Measurements from ENCODE around the gene LIN28A.

Gene LIN28A

DNA sequence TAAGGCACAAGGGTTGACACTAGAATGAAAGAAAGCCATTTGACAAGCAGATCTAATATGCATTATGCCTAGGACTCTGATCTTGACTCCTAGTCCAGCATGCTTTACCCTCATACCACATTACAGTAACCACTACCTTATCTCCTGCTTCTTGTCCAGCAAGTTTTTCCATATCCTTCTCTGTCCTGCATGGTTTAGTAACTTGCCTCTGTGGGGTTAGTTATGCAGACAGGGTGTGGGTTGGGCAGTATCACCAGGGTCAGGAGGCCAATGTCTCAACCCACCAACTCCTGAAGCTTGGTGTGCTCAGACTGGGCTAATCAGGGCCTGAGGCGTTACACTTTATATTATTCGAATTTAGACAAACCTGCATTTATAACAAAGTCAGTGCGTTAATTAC is 40.3 kb downstream of the LIN28A start:
- ATAC-seq, result no peak

GRCh38 chr1:26452459-26453183 is 42.0 kb downstream of the LIN28A start:
- no peak for TF ChIP-seq ZFP3 (CRISPR knock-in tag; IDR thresholded peaks at IDR 0.05)
- TF ChIP-seq ZNF70 (CRISPR knock-in tag; IDR thresholded peaks at IDR 0.05), result no peak
- TF ChIP-seq GLIS3 (CRISPR knock-in tag; IDR thresholded peaks at IDR 0.05), result no peak
- TF ChIP-seq, protein P1, sequence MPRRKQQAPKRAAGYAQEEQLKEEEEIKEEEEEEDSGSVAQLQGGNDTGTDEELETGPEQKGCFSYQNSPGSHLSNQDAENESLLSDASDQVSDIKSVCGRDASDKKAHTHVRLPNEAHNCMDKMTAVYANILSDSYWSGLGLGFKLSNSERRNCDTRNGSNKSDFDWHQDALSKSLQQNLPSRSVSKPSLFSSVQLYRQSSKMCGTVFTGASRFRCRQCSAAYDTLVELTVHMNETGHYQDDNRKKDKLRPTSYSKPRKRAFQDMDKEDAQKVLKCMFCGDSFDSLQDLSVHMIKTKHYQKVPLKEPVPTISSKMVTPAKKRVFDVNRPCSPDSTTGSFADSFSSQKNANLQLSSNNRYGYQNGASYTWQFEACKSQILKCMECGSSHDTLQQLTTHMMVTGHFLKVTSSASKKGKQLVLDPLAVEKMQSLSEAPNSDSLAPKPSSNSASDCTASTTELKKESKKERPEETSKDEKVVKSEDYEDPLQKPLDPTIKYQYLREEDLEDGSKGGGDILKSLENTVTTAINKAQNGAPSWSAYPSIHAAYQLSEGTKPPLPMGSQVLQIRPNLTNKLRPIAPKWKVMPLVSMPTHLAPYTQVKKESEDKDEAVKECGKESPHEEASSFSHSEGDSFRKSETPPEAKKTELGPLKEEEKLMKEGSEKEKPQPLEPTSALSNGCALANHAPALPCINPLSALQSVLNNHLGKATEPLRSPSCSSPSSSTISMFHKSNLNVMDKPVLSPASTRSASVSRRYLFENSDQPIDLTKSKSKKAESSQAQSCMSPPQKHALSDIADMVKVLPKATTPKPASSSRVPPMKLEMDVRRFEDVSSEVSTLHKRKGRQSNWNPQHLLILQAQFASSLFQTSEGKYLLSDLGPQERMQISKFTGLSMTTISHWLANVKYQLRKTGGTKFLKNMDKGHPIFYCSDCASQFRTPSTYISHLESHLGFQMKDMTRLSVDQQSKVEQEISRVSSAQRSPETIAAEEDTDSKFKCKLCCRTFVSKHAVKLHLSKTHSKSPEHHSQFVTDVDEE (CRISPR knock-in tag; IDR thresholded peaks at IDR 0.05), result no peak
- no peak for TF ChIP-seq ZNF565 (CRISPR knock-in tag; conservative IDR thresholded peaks at IDR 0.05; ENCODE audit: low read depth)
- TF ChIP-seq BACH2 (CRISPR knock-in tag; IDR thresholded peaks at IDR 0.05; ENCODE audit: borderline replicate concordance), result no peak
- TF ChIP-seq SNAI2 (CRISPR knock-in tag; IDR thresholded peaks at IDR 0.05), result no peak
- no peak for TF ChIP-seq PPARA (CRISPR knock-in tag; IDR thresholded peaks at IDR 0.05; ENCODE audit: borderline replicate concordance)
- TF ChIP-seq, protein P2, sequence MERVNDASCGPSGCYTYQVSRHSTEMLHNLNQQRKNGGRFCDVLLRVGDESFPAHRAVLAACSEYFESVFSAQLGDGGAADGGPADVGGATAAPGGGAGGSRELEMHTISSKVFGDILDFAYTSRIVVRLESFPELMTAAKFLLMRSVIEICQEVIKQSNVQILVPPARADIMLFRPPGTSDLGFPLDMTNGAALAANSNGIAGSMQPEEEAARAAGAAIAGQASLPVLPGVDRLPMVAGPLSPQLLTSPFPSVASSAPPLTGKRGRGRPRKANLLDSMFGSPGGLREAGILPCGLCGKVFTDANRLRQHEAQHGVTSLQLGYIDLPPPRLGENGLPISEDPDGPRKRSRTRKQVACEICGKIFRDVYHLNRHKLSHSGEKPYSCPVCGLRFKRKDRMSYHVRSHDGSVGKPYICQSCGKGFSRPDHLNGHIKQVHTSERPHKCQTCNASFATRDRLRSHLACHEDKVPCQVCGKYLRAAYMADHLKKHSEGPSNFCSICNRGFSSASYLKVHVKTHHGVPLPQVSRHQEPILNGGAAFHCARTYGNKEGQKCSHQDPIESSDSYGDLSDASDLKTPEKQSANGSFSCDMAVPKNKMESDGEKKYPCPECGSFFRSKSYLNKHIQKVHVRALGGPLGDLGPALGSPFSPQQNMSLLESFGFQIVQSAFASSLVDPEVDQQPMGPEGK (CRISPR knock-in tag; IDR thresholded peaks at IDR 0.05; ENCODE audit: borderline replicate concordance), result no peak
- TF ChIP-seq ZFP30 (CRISPR knock-in tag; IDR thresholded peaks at IDR 0.05), result no peak
- TF ChIP-seq ZNF8 (CRISPR knock-in tag; IDR thresholded peaks at IDR 0.05), result no peak
- no peak for ATAC-seq

More for the DNA sequence above, 40.3 kb downstream of the LIN28A start:
- TF ChIP-seq ZNF565 (CRISPR knock-in tag; conservative IDR thresholded peaks at IDR 0.05; ENCODE audit: low read depth) (no peak), GLIS3 (CRISPR knock-in tag; IDR thresholded peaks at IDR 0.05) (no peak), BACH2 (CRISPR knock-in tag; IDR thresholded peaks at IDR 0.05; ENCODE audit: borderline replicate concordance) (no peak), TCF4 (CRISPR knock-in tag; IDR thresholded peaks at IDR 0.05; ENCODE audit: borderline replicate concordance) (no peak), ZFP30 (CRISPR knock-in tag; IDR thresholded peaks at IDR 0.05) (no peak)
- TF ChIP-seq, protein P1 (CRISPR knock-in tag; IDR thresholded peaks at IDR 0.05), result no peak
- TF ChIP-seq, protein P3, sequence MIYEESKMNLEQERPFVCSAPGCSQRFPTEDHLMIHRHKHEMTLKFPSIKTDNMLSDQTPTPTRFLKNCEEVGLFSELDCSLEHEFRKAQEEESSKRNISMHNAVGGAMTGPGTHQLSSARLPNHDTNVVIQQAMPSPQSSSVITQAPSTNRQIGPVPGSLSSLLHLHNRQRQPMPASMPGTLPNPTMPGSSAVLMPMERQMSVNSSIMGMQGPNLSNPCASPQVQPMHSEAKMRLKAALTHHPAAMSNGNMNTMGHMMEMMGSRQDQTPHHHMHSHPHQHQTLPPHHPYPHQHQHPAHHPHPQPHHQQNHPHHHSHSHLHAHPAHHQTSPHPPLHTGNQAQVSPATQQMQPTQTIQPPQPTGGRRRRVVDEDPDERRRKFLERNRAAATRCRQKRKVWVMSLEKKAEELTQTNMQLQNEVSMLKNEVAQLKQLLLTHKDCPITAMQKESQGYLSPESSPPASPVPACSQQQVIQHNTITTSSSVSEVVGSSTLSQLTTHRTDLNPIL (CRISPR knock-in tag; IDR thresholded peaks at IDR 0.05; ENCODE audit: low read depth), result no peak

- ATAC-seq, result no peak
Observed at GRCh38 chr1:26459148-26459547, 48.5 kb downstream of the LIN28A start.

GRCh38 chr1:26459573-26460031 is 49.0 kb downstream of the LIN28A start:
- no peak for ATAC-seq
- TF ChIP-seq ESRRG (CRISPR knock-in tag; IDR thresholded peaks at IDR 0.05) (no peak), OSR1 (CRISPR knock-in tag; IDR thresholded peaks at IDR 0.05) (no peak), ZNF565 (CRISPR knock-in tag; conservative IDR thresholded peaks at IDR 0.05; ENCODE audit: low read depth) (no peak), ZC3H10 (CRISPR knock-in tag; IDR thresholded peaks at IDR 0.05) (no peak), PPARA (CRISPR knock-in tag; IDR thresholded peaks at IDR 0.05; ENCODE audit: borderline replicate concordance) (no peak), ZFP30 (CRISPR knock-in tag; IDR thresholded peaks at IDR 0.05) (no peak), GLIS3 (CRISPR knock-in tag; IDR thresholded peaks at IDR 0.05) (no peak), ISL1 (CRISPR knock-in tag; IDR thresholded peaks at IDR 0.05) (no peak)
- TF ChIP-seq, protein P3 (CRISPR knock-in tag; IDR thresholded peaks at IDR 0.05; ENCODE audit: low read depth), result no peak
- TF ChIP-seq, protein P2 (CRISPR knock-in tag; IDR thresholded peaks at IDR 0.05; ENCODE audit: borderline replicate concordance), result no peak
- TF ChIP-seq, protein P1 (CRISPR knock-in tag; IDR thresholded peaks at IDR 0.05), result no peak

More at GRCh38 chr1:26459148-26459547, 48.5 kb downstream of the LIN28A start:
- TF ChIP-seq ZFP3 (CRISPR knock-in tag; IDR thresholded peaks at IDR 0.05), result no peak
- no peak for TF ChIP-seq PPARA (CRISPR knock-in tag; IDR thresholded peaks at IDR 0.05; ENCODE audit: borderline replicate concordance)
- no peak for TF ChIP-seq ZNF565 (CRISPR knock-in tag; conservative IDR thresholded peaks at IDR 0.05; ENCODE audit: low read depth)
